ENCODE results near the gene CELF4.

The CELF4 gene

GRCh38 chr18:37493352-37493935 lies 72.2 kb downstream of the CELF4 start:
- DNase-seq (ENCODE audit: low spot score), result no peak

GRCh38 chr18:37492952-37493351 lies 72.6 kb downstream of the CELF4 start:
- DNase-seq (ENCODE audit: low spot score), result no peak

GRCh38 chr18:37491526-37491925 lies 74.1 kb downstream of the CELF4 start:
- DNase-seq (ENCODE audit: low spot score), result no peak

- DNase-seq (ENCODE audit: low spot score), result no peak
Observed at GRCh38 chr18:37489998-37490397, 75.6 kb downstream of the CELF4 start.

- no peak for DNase-seq (ENCODE audit: low spot score)
Observed at GRCh38 chr18:37489011-37489410, 76.6 kb downstream of the CELF4 start.

GRCh38 chr18:37487400-37487867 lies 78.2 kb downstream of the CELF4 start:
- no peak for DNase-seq (ENCODE audit: low spot score)

GRCh38 chr18:37486848-37487247 lies 78.8 kb downstream of the CELF4 start:
- DNase-seq (ENCODE audit: low spot score), result no peak

GRCh38 chr18:37484983-37485834 lies 80.4 kb downstream of the CELF4 start:
- no peak for DNase-seq (ENCODE audit: low spot score)

GRCh38 chr18:37483984-37484819 lies 81.4 kb downstream of the CELF4 start:
- no peak for DNase-seq (ENCODE audit: low spot score)

- DNase-seq (ENCODE audit: low spot score), result peak; percentile 13
Observed at GRCh38 chr18:37483221-37483971, 82.2 kb downstream of the CELF4 start.

- DNase-seq (ENCODE audit: low spot score), result no peak
Observed at GRCh38 chr18:37482433-37482832, 83.2 kb downstream of the CELF4 start.

GRCh38 chr18:37482002-37482401 lies 83.6 kb downstream of the CELF4 start:
- no peak for DNase-seq (ENCODE audit: low spot score)

GRCh38 chr18:37481491-37481890 lies 84.1 kb downstream of the CELF4 start:
- DNase-seq (ENCODE audit: low spot score), result no peak

GRCh38 chr18:37481072-37481471 lies 84.5 kb downstream of the CELF4 start:
- DNase-seq (ENCODE audit: low spot score), result no peak

- no peak for DNase-seq (ENCODE audit: low spot score)
Observed at GRCh38 chr18:37476611-37477295, 88.8 kb downstream of the CELF4 start.

- DNase-seq (ENCODE audit: low spot score), result peak; percentile 24
Observed at GRCh38 chr18:37476182-37476581, 89.4 kb downstream of the CELF4 start.

- DNase-seq (ENCODE audit: low spot score), result no peak
Observed at GRCh38 chr18:37473195-37473840, 92.3 kb downstream of the CELF4 start.

GRCh38 chr18:37471637-37472036 lies 94.0 kb downstream of the CELF4 start:
- no peak for DNase-seq (ENCODE audit: low spot score)

- DNase-seq (ENCODE audit: low spot score), result no peak
Observed at GRCh38 chr18:37470986-37471385, 94.6 kb downstream of the CELF4 start.

- DNase-seq (ENCODE audit: low spot score), result no peak
Observed at GRCh38 chr18:37467002-37467662, 98.5 kb downstream of the CELF4 start.

Data from COLO829 (cell line).